BLaER1 treated with 17β-estradiol and CSF1 and Interleukin-3, amounts not matched to agents 10 nM and 100 nM (cell line): ENCODE results near the gene TOMM34.

ENCODE experiments used
- H3K27ac ChIP-seq, 11 experiments: shearing (Covaris generic); formaldehyde crosslinking; 2 replicates each; pipeline ENCODE4 v1.8.1; 2022
- H3K27me3 ChIP-seq, 11 experiments: shearing (Covaris generic); formaldehyde crosslinking; 2 replicates each; pipeline ENCODE4 v1.8.1; 2022
- H3K36me3 ChIP-seq, 11 experiments: shearing (Covaris generic); formaldehyde crosslinking; 2 replicates each; pipeline ENCODE4 v1.8.1; 2022
- H3K4me1 ChIP-seq, 10 experiments: shearing (Covaris generic); formaldehyde crosslinking; 2 replicates each; pipeline ENCODE4 v1.8.1; 2022
- H3K4me2 ChIP-seq, 11 experiments: shearing (Covaris generic); formaldehyde crosslinking; 2 replicates each; pipeline ENCODE4 v1.8.1; 2022
- H3K4me3 ChIP-seq, 10 experiments: shearing (Covaris generic); formaldehyde crosslinking; 2 replicates each; pipeline ENCODE4 v1.8.1; 2022
- H3K9ac ChIP-seq, 11 experiments: shearing (Covaris generic); formaldehyde crosslinking; 2 replicates each; pipeline ENCODE4 v1.8.1; 2022
- H3K9me3 ChIP-seq, 11 experiments: shearing (Covaris generic); formaldehyde crosslinking; replicated peaks in 1 of 11; 2 replicates each; pipeline ENCODE4 v1.8.1; 2022
- H4K20me1 ChIP-seq, 11 experiments: shearing (Covaris generic); formaldehyde crosslinking; 2 replicates each; pipeline ENCODE4 v1.8.1; 2022
- Cebpa-rat ChIP-seq, 11 experiments: shearing (Covaris generic); IDR thresholded peaks; 2 replicates each; pipeline ENCODE4 v1.8.1; 2022

TOMM34 gene

DNA sequence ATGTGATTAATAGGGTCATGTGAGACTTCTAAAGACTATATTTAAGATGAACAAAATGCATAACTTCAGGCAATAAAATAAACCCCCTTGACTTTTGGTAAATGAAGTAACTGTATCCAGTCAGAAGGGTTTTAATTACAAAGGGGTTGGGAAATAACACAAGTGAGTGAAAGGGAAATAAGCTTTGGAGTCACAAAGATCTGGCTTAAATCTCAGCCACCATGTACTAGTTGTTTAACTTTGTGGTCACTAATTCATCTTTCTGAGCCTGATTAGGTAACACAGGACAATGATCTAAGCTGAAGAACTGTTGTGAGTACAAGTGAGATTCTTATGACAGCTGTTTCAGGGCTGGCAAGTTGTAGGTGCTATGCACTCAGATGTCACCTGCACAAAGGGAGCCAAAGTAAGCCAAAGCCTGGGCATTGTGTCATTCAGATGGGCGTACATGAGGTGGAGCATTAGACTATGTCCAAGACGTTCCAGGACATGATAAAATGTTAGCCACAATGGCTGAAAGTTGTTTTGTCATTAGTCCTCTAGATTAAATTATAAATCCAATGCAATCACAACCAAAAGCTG is 13.8 kb downstream of the TOMM34 start:
- H3K9me3 ChIP-seq = no peaks in the 10 kb centered on the region
- peaks cover 0 to 93% (median 77%) of the 10 kb centered on the region in 11 experiments; a peak in 20 of 22 replicates for H4K20me1 ChIP-seq
- peaks cover 99 to 100% (median 100%) of the 10 kb centered on the region in 11 experiments for H3K36me3 ChIP-seq
- no peaks in the 10 kb centered on the region for H3K27me3 ChIP-seq
- no peak overlapping the region for H3K4me3 ChIP-seq
- no peak for TF ChIP-seq Cebpa-rat (IDR thresholded peaks at IDR 0.05)
- H3K9ac ChIP-seq = no peak overlapping the region
- no peak overlapping the region for H3K27ac ChIP-seq
- no peak overlapping the region for H3K4me2 ChIP-seq
- H3K4me1 ChIP-seq = no peaks in the 10 kb centered on the region

DNA sequence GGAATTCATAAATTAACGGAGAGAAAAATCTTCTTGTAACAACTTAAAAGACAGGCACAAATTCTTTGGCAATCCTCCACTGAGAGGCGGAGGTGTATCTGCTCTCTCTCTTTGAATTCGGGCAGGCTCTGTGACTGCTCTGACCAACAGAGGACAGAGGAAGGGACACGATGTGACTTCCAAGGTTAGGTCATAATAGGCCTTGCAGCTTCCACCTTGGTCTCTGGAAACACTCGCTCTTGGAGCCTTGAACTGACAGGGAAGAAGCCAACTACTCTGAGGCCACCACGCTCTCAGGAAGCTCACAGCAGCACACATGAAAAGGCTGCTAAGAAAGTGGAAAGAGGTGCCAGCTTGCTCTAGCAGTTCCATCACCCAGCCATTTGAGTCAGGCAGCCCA is 14.9 kb downstream of the TOMM34 start:
- Histone ChIP-seq H3K4me3 (no peak overlapping the region), H3K27me3 (no peaks in the 10 kb centered on the region), H3K36me3 (peaks cover 99 to 100% (median 100%) of the 10 kb centered on the region in 11 experiments), H3K9me3 (no peaks in the 10 kb centered on the region), H4K20me1 (peaks cover 0 to 94% (median 81%) of the 10 kb centered on the region in 11 experiments; a peak in 20 of 22 replicates), H3K4me1 (no peaks in the 10 kb centered on the region), H3K4me2 (no peak overlapping the region), H3K27ac (no peak overlapping the region), H3K9ac (no peak overlapping the region)
- TF ChIP-seq Cebpa-rat (IDR thresholded peaks at IDR 0.05) = no peak

GRCh38 chr20:44943828-44944227 is 16.4 kb downstream of the TOMM34 start:
- Histone ChIP-seq H3K4me3 (no peak overlapping the region), H3K27ac (no peak overlapping the region), H3K4me1 (no peaks in the 10 kb centered on the region), H3K9ac (no peak overlapping the region), H4K20me1 (peaks cover 0 to 92% (median 72%) of the 10 kb centered on the region in 11 experiments; a peak in 19 of 22 replicates), H3K9me3 (no peaks in the 10 kb centered on the region), H3K4me2 (no peak overlapping the region), H3K27me3 (no peaks in the 10 kb centered on the region), H3K36me3 (peaks cover 97 to 100% (median 100%) of the 10 kb centered on the region in 11 experiments)
- TF ChIP-seq Cebpa-rat (IDR thresholded peaks at IDR 0.05) = no peak

DNA sequence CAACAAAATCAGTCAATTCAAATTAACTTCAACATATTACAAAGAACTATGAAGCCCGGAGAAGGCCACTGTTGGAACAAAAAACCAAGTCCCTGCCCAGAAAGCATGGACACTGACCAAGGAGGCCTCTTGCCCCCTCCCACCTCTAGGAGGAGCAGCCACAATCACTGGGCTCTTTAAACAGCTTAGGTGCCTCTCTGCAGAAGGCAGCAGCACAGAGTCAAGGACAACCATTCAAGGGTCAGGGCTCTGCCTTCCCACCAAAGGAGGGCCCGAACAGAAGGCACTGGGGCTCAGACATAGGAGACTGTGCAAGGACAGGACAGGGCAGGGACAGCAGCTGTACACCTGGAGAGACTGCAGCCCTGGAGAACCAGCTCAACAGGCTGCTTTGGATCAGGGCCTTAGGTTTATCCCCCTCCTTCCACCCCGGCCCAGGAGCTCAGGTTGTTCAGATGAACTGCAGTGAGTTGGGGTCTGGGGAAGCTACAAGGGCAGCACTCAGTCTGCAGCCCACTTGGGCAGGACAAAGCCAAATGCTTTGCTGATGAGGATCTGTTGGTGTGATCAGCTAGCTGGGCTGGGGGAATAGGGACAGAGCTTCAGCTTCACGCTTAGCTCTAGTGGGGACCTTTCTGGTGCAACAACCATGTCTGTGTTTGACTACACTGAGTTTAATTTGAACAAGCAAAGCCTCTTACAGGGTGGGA is 17.8 kb downstream of the TOMM34 start:
- H3K36me3 ChIP-seq = peaks cover 95 to 100% (median 99%) of the 10 kb centered on the region in 11 experiments
- no peak overlapping the region for H3K4me2 ChIP-seq
- no peak for TF ChIP-seq Cebpa-rat (IDR thresholded peaks at IDR 0.05)
- no peak overlapping the region for H3K4me3 ChIP-seq
- H3K4me1 ChIP-seq = no peaks in the 10 kb centered on the region
- no peak overlapping the region for H3K9ac ChIP-seq
- H3K27ac ChIP-seq = no peak overlapping the region
- no peaks in the 10 kb centered on the region for H3K9me3 ChIP-seq
- no peaks in the 10 kb centered on the region for H3K27me3 ChIP-seq
- peaks cover 0 to 87% (median 68%) of the 10 kb centered on the region in 11 experiments; a peak in 19 of 22 replicates for H4K20me1 ChIP-seq

- Histone ChIP-seq H4K20me1 (peaks cover 0 to 76% (median 60%) of the 10 kb centered on the region in 11 experiments; a peak in 19 of 22 replicates), H3K27me3 (no peaks in the 10 kb centered on the region), H3K36me3 (peaks cover 92 to 100% (median 99%) of the 10 kb centered on the region in 11 experiments), H3K27ac (no peak overlapping the region), H3K4me3 (no peak overlapping the region), H3K9me3 (no peaks in the 10 kb centered on the region), H3K9ac (no peak overlapping the region), H3K4me1 (no peaks in the 10 kb centered on the region), H3K4me2 (no peak overlapping the region)
- TF ChIP-seq Cebpa-rat (IDR thresholded peaks at IDR 0.05) = no peak
These were observed 19.0 kb downstream of the TOMM34 start for GRCh38 chr20:44941120-44941691.

- no peak overlapping the region for H3K27ac ChIP-seq
- no peaks in the 10 kb centered on the region for H3K4me1 ChIP-seq
- TF ChIP-seq Cebpa-rat (IDR thresholded peaks at IDR 0.05) = no peak
- no peaks in the 10 kb centered on the region for H3K27me3 ChIP-seq
- H4K20me1 ChIP-seq = peaks cover 0 to 60% (median 41%) of the 10 kb centered on the region in 11 experiments; a peak in 17 of 22 replicates
- peaks cover 91 to 100% (median 95%) of the 10 kb centered on the region in 11 experiments for H3K36me3 ChIP-seq
- no peak overlapping the region for H3K4me2 ChIP-seq
- H3K4me3 ChIP-seq = no peak overlapping the region
- H3K9me3 ChIP-seq = no peaks in the 10 kb centered on the region
- H3K9ac ChIP-seq = no peak overlapping the region
These were observed 21.6 kb downstream of the TOMM34 start for GRCh38 chr20:44938637-44939036.

- Histone ChIP-seq H3K4me1 (no peaks in the 10 kb centered on the region), H4K20me1 (peaks cover 0 to 39% (median 20%) of the 10 kb centered on the region in 11 experiments; a peak in 15 of 22 replicates), H3K27me3 (no peaks in the 10 kb centered on the region), H3K4me3 (no peak overlapping the region), H3K36me3 (peaks cover 88 to 100% (median 95%) of the 10 kb centered on the region in 11 experiments), H3K9ac (no peak overlapping the region), H3K27ac (no peak overlapping the region), H3K4me2 (no peak overlapping the region), H3K9me3 (no peaks in the 10 kb centered on the region)
- TF ChIP-seq Cebpa-rat (IDR thresholded peaks at IDR 0.05) = no peak
These were observed 23.7 kb downstream of the TOMM34 start for GRCh38 chr20:44936510-44936909.

GRCh38 chr20:44932916-44933315 is 27.3 kb downstream of the TOMM34 start:
- H3K27ac ChIP-seq = no peak overlapping the region
- H3K9me3 ChIP-seq = peaks cover 0 to 8% (median 0%) of the 10 kb centered on the region in 11 experiments; a peak in 3 of 22 replicates
- no peak overlapping the region for H3K4me3 ChIP-seq
- H3K36me3 ChIP-seq = peaks cover 62 to 97% (median 77%) of the 10 kb centered on the region in 11 experiments
- H3K4me1 ChIP-seq = no peaks in the 10 kb centered on the region
- H4K20me1 ChIP-seq = peaks cover 0 to 10% (median 0%) of the 10 kb centered on the region in 11 experiments; a peak in 2 of 22 replicates
- no peak overlapping the region for H3K9ac ChIP-seq
- no peaks in the 10 kb centered on the region for H3K27me3 ChIP-seq
- H3K4me2 ChIP-seq = no peak overlapping the region
- TF ChIP-seq Cebpa-rat (IDR thresholded peaks at IDR 0.05) = no peak

DNA sequence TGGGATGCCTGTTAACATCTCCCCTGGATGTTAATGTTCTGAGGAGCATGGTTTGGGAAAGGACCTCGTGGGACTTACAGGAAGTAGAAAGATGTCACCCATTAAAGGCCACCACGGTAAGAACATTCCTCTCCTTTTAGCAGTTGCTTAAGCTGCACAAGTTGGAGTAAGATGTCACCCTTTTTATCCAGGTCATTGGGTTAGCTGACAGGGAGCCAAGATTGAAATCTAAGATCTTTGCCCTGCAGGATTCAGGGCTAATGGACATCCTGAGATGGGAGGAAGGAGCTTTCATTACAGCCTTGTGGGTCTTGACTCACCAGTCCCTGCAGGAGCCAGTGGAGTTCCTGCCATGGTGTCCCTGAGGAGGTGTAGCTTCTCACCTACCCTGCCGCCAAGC is 28.3 kb downstream of the TOMM34 start:
- H4K20me1 ChIP-seq = 0 out of 22 replicates have a peak, but pooled peaks cover 0 to 6% (median 0%) of the 10 kb centered on the region in 11 experiments
- H3K36me3 ChIP-seq = peaks cover 54 to 95% (median 76%) of the 10 kb centered on the region in 11 experiments
- H3K27ac ChIP-seq = no peak overlapping the region
- no peak overlapping the region for H3K9ac ChIP-seq
- H3K9me3 ChIP-seq = peaks cover 0 to 8% (median 0%) of the 10 kb centered on the region in 11 experiments; a peak in 3 of 22 replicates
- H3K4me1 ChIP-seq = no peaks in the 10 kb centered on the region
- no peaks in the 10 kb centered on the region for H3K27me3 ChIP-seq
- no peak overlapping the region for H3K4me3 ChIP-seq
- no peak for TF ChIP-seq Cebpa-rat (IDR thresholded peaks at IDR 0.05)
- no peak overlapping the region for H3K4me2 ChIP-seq
